SK-N-MC (cell line): ENCODE measurements around the gene ATXN1.

Experiments used
- EZH2 ChIP-seq: fragments of 200-600 bp; sonication (generic); IDR thresholded peaks from one replicate; pipeline ENCODE4 v1.6.1; 2017; ENCODE audit warnings: antibody characterized with exemption
- POLR2AphosphoS5 ChIP-seq: IDR thresholded peaks from 2 replicates; pipeline ENCODE4 v1.6.1; 2012; ENCODE audit warnings: mild to moderate bottlenecking, low read depth, low read length, borderline replicate concordance

GRCh38 chr6:16279243-16279642, 482.0 kb downstream of the ATXN1 start:
- no peak for TF ChIP-seq POLR2AphosphoS5
- no peak for TF ChIP-seq EZH2
